ENCODE data around the gene SKA1. TPM values are rescaled to one million over a fixed set of nuclear protein-coding genes. Genes with fewer than 3 reads are reported as not detected.

SKA1 gene
- total RNA-seq, 1 experiment from 2014 or later = 20.6 TPM

DNA sequence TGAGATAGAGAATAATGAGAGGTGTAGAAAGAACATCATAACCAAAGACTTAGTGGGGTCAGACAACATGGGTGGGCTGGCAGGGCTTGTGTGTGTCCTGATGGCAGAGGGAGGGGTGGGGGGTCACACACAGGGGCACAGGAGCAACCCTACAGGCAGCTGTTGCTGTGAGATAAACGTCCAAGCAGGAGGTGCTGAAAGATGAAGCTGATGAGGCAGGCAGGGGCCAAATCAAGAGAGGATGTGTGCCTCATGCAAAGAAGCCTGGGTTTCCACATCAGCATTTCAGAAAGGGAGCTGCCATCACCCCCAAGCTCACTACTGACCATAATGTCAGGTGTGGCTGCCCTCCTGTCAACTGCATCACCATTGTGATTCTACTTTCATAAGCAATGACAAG, 16.0 kb upstream of the SKA1 start:
- H3K56ac ChIP-seq (ENCODE audit: insufficient read length, low read depth, low read length) = no peak overlapping the region
- no peak overlapping the region for H3K9ac ChIP-seq (ENCODE audit: extremely low read depth, insufficient read length, low read length)
- H4K5ac ChIP-seq (ENCODE audit: insufficient read length, low read depth, low read length) = peak overlapping the region; percentile 53
- no peak overlapping the region for H3K27ac Mint-ChIP-seq
- H3K23me2 ChIP-seq (ENCODE audit: insufficient read length, low read depth, low read length, poor library complexity, severe bottlenecking) = no peaks in the 10 kb centered on the region
- H3K4me1 Mint-ChIP-seq = peaks cover 7 to 9% of the 10 kb centered on the region in 2 experiments
- H3T11ph ChIP-seq (ENCODE audit: low read length) = no peak overlapping the region
- H3K14ac ChIP-seq (ENCODE audit: insufficient read depth, low read length) = 0 out of 2 replicates have a peak overlapping the region, but pooled peaks have one; percentile 7
- TF ChIP-seq, protein P1, sequence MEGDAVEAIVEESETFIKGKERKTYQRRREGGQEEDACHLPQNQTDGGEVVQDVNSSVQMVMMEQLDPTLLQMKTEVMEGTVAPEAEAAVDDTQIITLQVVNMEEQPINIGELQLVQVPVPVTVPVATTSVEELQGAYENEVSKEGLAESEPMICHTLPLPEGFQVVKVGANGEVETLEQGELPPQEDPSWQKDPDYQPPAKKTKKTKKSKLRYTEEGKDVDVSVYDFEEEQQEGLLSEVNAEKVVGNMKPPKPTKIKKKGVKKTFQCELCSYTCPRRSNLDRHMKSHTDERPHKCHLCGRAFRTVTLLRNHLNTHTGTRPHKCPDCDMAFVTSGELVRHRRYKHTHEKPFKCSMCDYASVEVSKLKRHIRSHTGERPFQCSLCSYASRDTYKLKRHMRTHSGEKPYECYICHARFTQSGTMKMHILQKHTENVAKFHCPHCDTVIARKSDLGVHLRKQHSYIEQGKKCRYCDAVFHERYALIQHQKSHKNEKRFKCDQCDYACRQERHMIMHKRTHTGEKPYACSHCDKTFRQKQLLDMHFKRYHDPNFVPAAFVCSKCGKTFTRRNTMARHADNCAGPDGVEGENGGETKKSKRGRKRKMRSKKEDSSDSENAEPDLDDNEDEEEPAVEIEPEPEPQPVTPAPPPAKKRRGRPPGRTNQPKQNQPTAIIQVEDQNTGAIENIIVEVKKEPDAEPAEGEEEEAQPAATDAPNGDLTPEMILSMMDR (conservative IDR thresholded peaks at IDR 0.05) = no peak
- H3K4me2 ChIP-seq (ENCODE audit: insufficient read depth, insufficient read length, low read length) = no peak overlapping the region
- peaks cover 2% of the 10 kb centered on the region; the same call in 1 of the 2 replicates for H3K4me1 ChIP-seq (ENCODE audit: insufficient read depth, low read length)
- H2BK12ac ChIP-seq (ENCODE audit: insufficient read length, low read depth, low read length) = no peak overlapping the region
- no peak overlapping the region for H2BK15ac ChIP-seq (ENCODE audit: low read depth, low read length)
- no peaks in the 10 kb centered on the region for H4K20me1 ChIP-seq (ENCODE audit: control insufficient read depth, insufficient read depth, insufficient read length)
- H3K9me3 ChIP-seq (ENCODE audit: control insufficient read depth, low read depth, low read length) = no peaks in the 10 kb centered on the region
- H4K8ac ChIP-seq (replicated peaks; ENCODE audit: insufficient read length, low read depth, low read length) = no peak overlapping the region
- no peak overlapping the region for H2BK20ac ChIP-seq (ENCODE audit: low read depth, low read length, poor library complexity, severe bottlenecking)
- DNase-seq = no peak
- H3K27me3 Mint-ChIP-seq (ENCODE audit: low read depth) = peaks cover 19% of the 10 kb centered on the region
- no peak overlapping the region for H2BK120ac ChIP-seq (ENCODE audit: low read depth, low read length, poor library complexity, severe bottlenecking)
- H3K9me3 Mint-ChIP-seq = no peaks in the 10 kb centered on the region; a peak in 1 of 5 replicates
- no peak overlapping the region for H3K27ac ChIP-seq (ENCODE audit: insufficient read length, low read depth, low read length)
- H3K27me3 ChIP-seq (ENCODE audit: insufficient read depth, low read length) = no peaks in the 10 kb centered on the region
- H3K79me1 ChIP-seq (ENCODE audit: insufficient read depth, low read depth, low read length, poor library complexity, severe bottlenecking) = no peaks in the 10 kb centered on the region
- H3K36me3 Mint-ChIP-seq (ENCODE audit: insufficient read depth in 1 of 3, low read depth in 3 of 3) = no peaks in the 10 kb centered on the region
- H4K91ac ChIP-seq (ENCODE audit: insufficient read length, low read depth, low read length) = no peak overlapping the region
- H2AFZ ChIP-seq (ENCODE audit: low read length) = no peak overlapping the region
- H3K4ac ChIP-seq (ENCODE audit: low read depth, low read length) = no peak overlapping the region
- no peak overlapping the region for H3K4me3 Mint-ChIP-seq
- H3K79me2 ChIP-seq (ENCODE audit: insufficient read depth, low read length) = no peaks in the 10 kb centered on the region
- H3K23ac ChIP-seq (ENCODE audit: insufficient read length, low read depth, low read length) = no peak overlapping the region
- no peak overlapping the region for H2AK5ac ChIP-seq (ENCODE audit: insufficient read length, low read length)
- WGBS (ENCODE audit: extremely low coverage, insufficient read length, low lambda C conversion rate) = no CpG with 5 or more reads among the region's 1 CpG
- H2BK5ac ChIP-seq (ENCODE audit: insufficient read length, low read length) = no peak overlapping the region
- no peak overlapping the region for H3K18ac ChIP-seq (ENCODE audit: insufficient read length, low read depth, low read length)
